Right forelimb (tissue), 1 donor: ENCODE measurements around the gene ZNF860.
A peak's percentile ranks its signal among the peaks of the same experiment; 100 is the strongest.
"Not testable (repeated sequence)": the region's sequence is repeated elsewhere in the genome, so short reads cannot be mapped to it uniquely, and the experiment has no call there.

Experiments used
- DNase-seq: peaks from one replicate; pipeline ENCODE4 v3.0.0-alpha.2; 2018

Gene ZNF860

GRCh38 chr3:31962801-31963205 is 18.7 kb upstream of the ZNF860 start:
- no peak for DNase-seq

- DNase-seq: no peak
These were observed 14.5 kb upstream of the ZNF860 start for GRCh38 chr3:31966978-31967591.

- no peak for DNase-seq
These were observed 14.0 kb upstream of the ZNF860 start for GRCh38 chr3:31967592-31967991.

GRCh38 chr3:31968369-31968926 is 13.1 kb upstream of the ZNF860 start:
- DNase-seq: no peak

GRCh38 chr3:31968927-31969418 is 12.6 kb upstream of the ZNF860 start:
- peak; percentile 61 for DNase-seq

- no peak for DNase-seq
These were observed 9.9 kb upstream of the ZNF860 start for GRCh38 chr3:31971607-31972006.

- DNase-seq: no peak
These were observed 8.5 kb upstream of the ZNF860 start for GRCh38 chr3:31973081-31973480.

GRCh38 chr3:31973837-31974236 is 7.7 kb upstream of the ZNF860 start:
- no peak for DNase-seq

- no peak for DNase-seq
These were observed 7.1 kb upstream of the ZNF860 start for GRCh38 chr3:31974471-31974870.

GRCh38 chr3:31974964-31975363 is 6.6 kb upstream of the ZNF860 start:
- no peak for DNase-seq

GRCh38 chr3:31976302-31976701 is 5.2 kb upstream of the ZNF860 start:
- DNase-seq: no peak

GRCh38 chr3:31977736-31978135 is 3.8 kb upstream of the ZNF860 start:
- no peak for DNase-seq

GRCh38 chr3:31978553-31978952 is 3.0 kb upstream of the ZNF860 start:
- DNase-seq: no peak

- no peak for DNase-seq
These were observed 2.4 kb upstream of the ZNF860 start for GRCh38 chr3:31979001-31979697.

- peak; percentile 75 for DNase-seq
These were observed 882 bp upstream of the ZNF860 start for GRCh38 chr3:31980530-31981205.

GRCh38 chr3:31984321-31984720 is 2.8 kb downstream of the ZNF860 start:
- no peak for DNase-seq

GRCh38 chr3:31985831-31986230 is 4.3 kb downstream of the ZNF860 start:
- DNase-seq: no peak

GRCh38 chr3:31988271-31988670 is 6.7 kb downstream of the ZNF860 start:
- no peak for DNase-seq

GRCh38 chr3:31992995-31993394 is 11.4 kb downstream of the ZNF860 start:
- DNase-seq: not testable (repeated sequence)

- no peak for DNase-seq
These were observed 12.3 kb downstream of the ZNF860 start for GRCh38 chr3:31993843-31994242.

GRCh38 chr3:31995026-31995425 is 13.5 kb downstream of the ZNF860 start:
- not testable (repeated sequence) for DNase-seq

- no peak for DNase-seq
These were observed 14.6 kb downstream of the ZNF860 start for GRCh38 chr3:31996195-31996594.

GRCh38 chr3:31997500-31997899 is 15.9 kb downstream of the ZNF860 start:
- no peak for DNase-seq
